HG03521 (cell line): ENCODE results near the gene RIN3.

Source experiments
- ATAC-seq: cut with Tn5 transposase; IDR thresholded peaks from one replicate; pipeline ENCODE4 v1.9.1; 2021; ENCODE audit warnings: mild to moderate bottlenecking, moderate library complexity; ENCODE audit not compliant: unreplicated experiment

The RIN3 gene

DNA sequence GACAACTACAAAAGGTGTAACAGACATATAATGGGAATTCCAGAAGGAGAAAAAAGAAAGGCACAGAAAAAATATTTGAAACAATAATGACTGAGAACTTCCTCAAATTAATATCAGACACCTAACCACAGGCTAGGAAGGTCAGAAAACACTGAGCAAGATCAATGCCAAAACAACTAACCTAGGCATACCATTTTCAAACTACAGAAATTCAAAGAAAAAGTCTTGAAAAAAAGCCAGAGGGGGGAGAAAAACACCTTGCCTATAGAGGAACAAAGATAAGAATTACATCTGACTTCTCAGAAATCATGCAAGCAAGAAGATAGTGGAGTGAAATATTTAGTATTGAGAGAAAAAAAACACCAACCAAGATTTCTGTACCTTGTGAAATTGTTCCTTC lies 77.8 kb downstream of the RIN3 start:
- no peak for ATAC-seq

- no peak for ATAC-seq
These were observed 81.7 kb downstream of the RIN3 start for GRCh38 chr14:92595267-92595666.

DNA sequence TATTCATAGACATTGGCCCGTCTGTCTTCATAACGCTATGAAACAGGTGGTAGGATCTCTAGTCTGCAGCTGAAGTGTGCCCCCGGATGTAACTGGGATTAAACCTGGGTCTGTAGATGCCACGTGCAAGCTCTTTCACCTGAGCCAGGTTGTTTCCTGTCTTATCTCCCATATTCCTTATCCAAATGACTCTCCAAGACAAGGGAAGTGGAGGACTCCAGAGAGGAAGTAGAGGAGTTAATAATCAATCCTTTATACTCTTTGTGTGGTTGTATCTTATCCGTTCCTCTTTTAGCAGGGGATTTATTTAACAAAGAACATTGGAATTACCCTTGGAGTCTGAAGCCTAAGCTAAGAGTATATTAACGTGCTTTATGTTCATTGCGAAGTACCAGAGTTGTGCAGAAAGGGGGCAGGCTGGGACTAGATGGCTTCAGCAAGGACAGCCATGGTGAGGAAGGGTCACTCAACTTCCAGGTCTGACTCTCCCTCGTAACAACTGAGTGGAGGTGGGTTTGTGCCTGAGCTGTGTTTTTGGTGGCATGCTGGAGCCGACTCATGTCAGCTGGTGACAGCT lies 82.8 kb downstream of the RIN3 start:
- no peak for ATAC-seq

GRCh38 chr14:92597906-92598905 lies 84.6 kb downstream of the RIN3 start:
- ATAC-seq = no peak

GRCh38 chr14:92599811-92600210 lies 86.2 kb downstream of the RIN3 start:
- ATAC-seq = no peak

DNA sequence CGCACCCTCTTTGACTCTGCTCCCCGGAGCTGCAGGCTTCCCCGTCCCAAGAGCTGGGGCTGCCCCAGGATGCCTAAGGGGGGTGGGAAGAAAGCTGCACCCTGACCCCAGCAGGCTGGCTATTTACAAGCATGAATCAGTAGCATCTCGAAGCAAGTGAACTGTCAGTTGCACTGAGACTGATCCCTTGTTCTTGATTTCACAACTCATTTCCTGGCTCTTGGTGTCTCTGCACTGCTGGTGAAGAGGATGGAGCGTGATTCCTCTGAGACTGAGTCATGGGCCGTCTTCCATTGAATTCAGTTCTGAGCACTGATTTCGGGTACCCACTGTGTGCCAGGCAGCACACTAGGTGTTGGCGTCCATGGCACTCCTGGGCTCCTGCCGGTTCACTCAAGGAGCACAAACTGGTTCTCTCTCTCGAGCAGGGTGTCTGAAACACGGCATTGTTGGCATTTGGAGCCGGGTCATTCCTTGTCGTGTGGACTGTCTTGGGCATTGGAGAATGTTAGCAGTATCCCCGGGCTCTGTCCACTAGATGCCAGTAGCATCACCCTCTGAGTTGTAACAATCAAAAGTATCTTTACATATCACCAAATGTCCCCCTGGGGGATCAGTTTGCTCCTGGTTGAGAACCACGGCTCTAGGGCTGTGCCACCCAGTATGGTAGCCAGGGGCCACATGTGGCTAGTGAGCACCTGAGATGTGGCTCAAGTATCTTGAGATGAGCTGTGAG lies 86.9 kb downstream of the RIN3 start:
- ATAC-seq = no peak

DNA sequence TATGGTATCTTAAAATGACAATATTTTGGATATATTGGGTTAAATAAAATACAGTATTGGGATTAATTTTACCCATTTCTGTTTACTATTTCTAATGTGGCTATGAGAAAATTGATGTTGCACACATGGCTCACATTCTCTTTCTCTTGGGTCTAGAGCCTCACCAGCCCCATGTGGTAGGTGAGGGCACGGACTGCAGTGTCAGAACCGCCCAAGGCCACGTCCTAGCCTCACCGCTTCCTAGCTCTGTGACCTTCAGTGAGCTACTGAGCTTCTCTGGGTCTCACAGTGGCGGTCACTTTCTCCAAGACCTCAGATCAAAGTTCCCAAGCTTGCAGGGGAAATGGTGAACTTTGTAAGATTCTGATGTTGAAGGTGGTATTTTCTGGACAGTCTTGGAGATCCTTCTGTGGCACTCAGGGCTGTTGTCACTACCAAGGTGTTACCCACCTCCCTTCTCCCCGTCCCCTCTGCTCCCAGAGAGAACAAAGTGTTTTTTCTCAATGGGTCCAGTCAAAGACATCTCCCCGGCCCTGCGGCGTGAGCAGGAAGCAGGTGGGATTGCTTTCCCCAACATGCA lies 87.6 kb downstream of the RIN3 start:
- no peak for ATAC-seq

GRCh38 chr14:92601757-92602417 lies 88.3 kb downstream of the RIN3 start:
- no peak for ATAC-seq

GRCh38 chr14:92603309-92604242 lies 90.0 kb downstream of the RIN3 start:
- ATAC-seq = no peak

DNA sequence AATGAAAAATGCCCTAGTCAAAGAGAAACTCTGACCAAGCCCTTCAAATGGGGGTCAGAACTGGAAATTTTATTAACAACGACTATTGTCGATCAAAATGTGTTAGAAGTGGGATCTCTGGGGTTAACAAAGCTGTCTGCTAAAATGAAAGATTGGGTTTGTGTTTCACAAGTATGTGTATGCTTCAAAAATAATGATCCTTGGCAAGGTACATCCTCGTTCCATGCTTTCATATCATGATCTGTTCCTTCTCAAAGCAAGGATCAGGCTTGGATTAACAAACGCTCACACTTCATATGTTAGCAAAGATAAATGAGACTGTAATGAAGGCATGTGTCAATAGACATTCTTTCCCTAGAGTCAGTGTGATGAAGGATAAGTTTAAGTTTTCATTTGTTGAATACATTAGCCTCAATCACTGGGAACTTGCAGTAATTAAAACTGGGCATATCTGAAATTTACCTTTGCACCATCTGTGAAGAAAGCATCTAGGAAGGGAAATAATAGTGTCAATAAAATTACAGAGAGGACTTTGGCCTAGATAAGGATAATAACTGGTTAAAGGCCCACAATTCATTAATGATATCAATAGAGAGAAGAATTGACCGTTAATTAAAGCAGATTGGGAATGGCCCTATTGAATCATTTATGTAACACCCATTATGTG lies 91.8 kb downstream of the RIN3 start:
- ATAC-seq = no peak

DNA sequence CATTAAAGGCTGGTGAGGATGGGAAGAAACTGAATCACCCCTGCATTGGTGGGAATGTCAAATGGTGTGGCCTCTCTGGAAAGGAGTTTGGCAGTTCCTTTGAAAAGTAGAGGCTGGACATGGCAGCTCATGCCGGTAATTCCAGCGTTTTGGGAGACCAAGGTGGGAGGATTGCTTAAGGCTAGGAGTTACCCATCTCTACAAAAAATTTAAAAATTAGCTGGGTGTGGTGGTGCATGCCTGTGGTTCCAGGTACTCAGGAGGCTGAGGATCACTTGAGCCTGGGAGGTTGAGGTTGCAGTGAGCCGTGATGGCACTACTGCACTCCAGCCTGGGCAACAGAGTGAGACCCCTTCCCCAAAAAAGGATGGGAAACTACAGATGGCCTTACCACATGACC lies 93.7 kb downstream of the RIN3 start:
- ATAC-seq = no peak

DNA sequence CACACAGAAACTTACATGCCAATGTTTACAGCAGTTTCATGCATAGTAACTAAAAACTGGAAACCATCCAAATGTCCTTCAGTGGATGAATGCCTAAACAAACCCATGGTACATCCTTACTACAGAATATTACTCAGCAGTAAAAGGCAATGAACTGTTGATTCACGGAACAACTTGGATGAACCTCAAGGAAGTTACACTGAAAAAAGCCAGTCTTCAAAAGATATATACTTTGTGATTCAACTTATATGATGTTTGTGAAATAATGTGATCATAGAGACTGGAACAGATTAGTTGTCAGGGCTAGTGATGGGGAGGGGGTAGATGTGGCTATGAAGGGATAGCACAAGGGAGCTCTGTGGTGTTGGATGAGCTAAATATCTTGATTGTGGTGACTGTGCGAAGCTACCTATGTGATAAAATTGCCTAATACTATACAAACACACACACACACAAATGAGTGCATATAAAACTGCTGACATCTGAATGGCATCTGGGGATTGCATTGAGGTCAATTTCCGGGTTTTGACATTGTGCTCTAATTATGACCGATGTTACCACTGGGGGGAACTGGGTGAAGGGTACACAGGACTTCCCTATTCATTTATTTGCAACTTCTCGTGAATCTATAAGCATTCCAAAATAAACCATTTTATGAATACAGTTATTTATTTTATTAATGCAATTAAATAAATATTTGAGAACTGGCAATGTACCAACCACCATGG lies 94.3 kb downstream of the RIN3 start:
- no peak for ATAC-seq

GRCh38 chr14:92609955-92610354 lies 96.4 kb downstream of the RIN3 start:
- no peak for ATAC-seq

GRCh38 chr14:92610849-92611271 lies 97.3 kb downstream of the RIN3 start:
- ATAC-seq = no peak

- no peak for ATAC-seq
These were observed 99.6 kb downstream of the RIN3 start for GRCh38 chr14:92613008-92613658.

DNA sequence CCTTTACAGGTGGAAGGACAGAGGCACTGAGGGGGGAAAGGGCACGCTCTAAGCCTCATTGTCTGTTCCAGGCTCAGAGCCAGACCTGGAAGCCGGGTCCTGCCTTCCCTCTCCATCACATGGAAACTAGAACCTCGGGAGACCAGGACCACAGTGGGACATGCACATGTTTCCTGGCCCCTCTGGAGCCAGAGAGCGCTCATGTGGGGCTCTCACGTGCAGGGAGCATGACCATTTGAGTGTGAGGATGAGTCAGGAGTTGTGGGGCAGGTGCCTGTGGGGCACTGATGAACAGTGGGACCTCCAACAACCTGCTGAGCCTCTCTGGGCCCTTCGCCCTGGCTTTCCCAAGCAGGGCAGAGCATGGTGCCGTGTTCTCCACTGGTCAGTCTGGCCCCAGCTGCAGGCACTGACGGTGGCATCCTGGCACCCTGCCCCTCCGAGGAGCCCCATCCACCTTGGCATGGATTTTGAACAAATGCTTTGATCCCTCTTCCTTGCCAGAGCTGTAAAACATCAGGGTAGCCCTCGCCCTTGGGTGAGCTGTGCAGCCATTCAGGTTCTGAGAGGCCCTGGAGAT lies 100.2 kb downstream of the RIN3 start:
- ATAC-seq = no peak

GRCh38 chr14:92615451-92615850 lies 101.9 kb downstream of the RIN3 start:
- peak; percentile 64 for ATAC-seq

DNA sequence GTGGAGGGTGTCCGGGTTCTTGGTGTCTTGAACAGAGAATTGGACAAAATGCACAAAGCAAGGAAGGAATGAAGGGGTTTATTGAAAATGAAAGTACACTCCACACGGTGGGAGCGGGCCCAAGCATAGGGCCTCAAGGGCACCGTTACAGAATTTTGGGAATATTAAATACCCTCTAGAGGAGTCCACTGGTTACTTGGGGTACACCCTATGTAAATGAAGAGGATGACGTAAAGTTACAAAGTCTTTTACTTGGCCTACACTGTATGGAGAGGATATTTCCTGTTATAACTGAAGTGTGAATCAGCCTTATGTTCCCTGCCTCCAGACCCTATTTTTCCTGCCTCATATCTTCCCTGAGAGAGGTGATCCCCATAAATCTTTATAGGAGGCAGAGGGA lies 102.6 kb downstream of the RIN3 start:
- ATAC-seq = no peak
